Measurements from ENCODE around the gene PVALEF. TPM values are rescaled to one million over a fixed set of nuclear protein-coding genes. Genes with fewer than 3 reads are reported as not detected.

Gene PVALEF
- total RNA-seq, 4 donors from 2014 or later = not detected

- intact Hi-C loops (cut with DNase I; ENCODE audit: low total_unique reads) = no loop called here
- 80 to 94% methylated on average over 6 to 11 of the region's 14 CpGs for WGBS, 2 donors
- DNase-seq (ENCODE audit: low spot score in 2 of 2) = no peak
- no peak overlapping the region for H3K4me3 ChIP-seq (ENCODE audit: low read depth, poor library complexity, severe bottlenecking)
- no peak for TF ChIP-seq CTCF (IDR thresholded peaks at IDR 0.05)
- TF ChIP-seq POLR2A (IDR thresholded peaks at IDR 0.05) = no peak
Observed at GRCh38 chr17:81197409-81197795, 32.1 kb downstream of the PVALEF start.

GRCh38 chr17:81197831-81198490 lies 32.7 kb downstream of the PVALEF start:
- H3K4me3 ChIP-seq (ENCODE audit: low read depth, poor library complexity, severe bottlenecking) = no peak overlapping the region
- 92 to 94% methylated on average over 19 to 21 of the region's 21 CpGs for WGBS, 2 donors
- TF ChIP-seq CTCF (IDR thresholded peaks at IDR 0.05) (no peak), POLR2A (IDR thresholded peaks at IDR 0.05) (no peak)
- intact Hi-C loops (cut with DNase I; ENCODE audit: low total_unique reads) = no loop called here
- no peak for DNase-seq (ENCODE audit: low spot score in 2 of 2)

GRCh38 chr17:81198826-81199481 lies 33.6 kb downstream of the PVALEF start:
- no peak for DNase-seq (ENCODE audit: low spot score in 2 of 2)
- no peak for TF ChIP-seq POLR2A (IDR thresholded peaks at IDR 0.05)
- no peak for TF ChIP-seq CTCF (IDR thresholded peaks at IDR 0.05)
- intact Hi-C loops (cut with DNase I; ENCODE audit: low total_unique reads) = no loop called here
- no peak overlapping the region for H3K4me3 ChIP-seq (ENCODE audit: low read depth, poor library complexity, severe bottlenecking)
- 90 to 94% methylated on average over 15 to 22 of the region's 22 CpGs for WGBS, 2 donors

- TF ChIP-seq CTCF (IDR thresholded peaks at IDR 0.05) (no peak), POLR2A (IDR thresholded peaks at IDR 0.05) (no peak)
- intact Hi-C loops (cut with DNase I; ENCODE audit: low total_unique reads) = no loop called here
- WGBS, 2 donors = 91 to 97% methylated on average over 7 to 18 of the region's 18 CpGs
- DNase-seq (ENCODE audit: low spot score in 2 of 2) = no peak
- H3K4me3 ChIP-seq (ENCODE audit: low read depth, poor library complexity, severe bottlenecking) = no peak overlapping the region
Observed at GRCh38 chr17:81199482-81199830, 34.1 kb downstream of the PVALEF start.

- H3K4me3 ChIP-seq (ENCODE audit: low read depth, poor library complexity, severe bottlenecking) = no peak overlapping the region
Observed at GRCh38 chr17:81200201-81200600, 34.9 kb downstream of the PVALEF start.

More at GRCh38 chr17:81200201-81200600, 34.9 kb downstream of the PVALEF start:
- no peak for DNase-seq (ENCODE audit: low spot score in 2 of 2)
- TF ChIP-seq POLR2A (IDR thresholded peaks at IDR 0.05) (no peak), CTCF (IDR thresholded peaks at IDR 0.05) (no peak)
- WGBS, 2 donors = 79 to 97% methylated on average over 8 to 18 of the region's 18 CpGs
- intact Hi-C loops (cut with DNase I; ENCODE audit: low total_unique reads) = no loop called here
